Measurements from ENCODE around the gene ZNF281. TPM values are rescaled to one million over a fixed set of nuclear protein-coding genes. Genes with fewer than 3 reads are reported as not detected.

The ZNF281 gene
- total and polyA plus RNA-seq, 4 donors, result 4.9 to 18.4 (median 13.1) TPM

GRCh38 chr1:200442537-200443156, 32.8 kb upstream of the ZNF281 start:
- Histone ChIP-seq H3K9ac (ENCODE audit: low read depth in 1 of 2, low read length in 2 of 2) (no peak overlapping the region), H3K9me3 (ENCODE audit: control insufficient read depth in 4 of 4, low read length in 3 of 4) (no peaks in the 10 kb centered on the region), H3K4me1 (ENCODE audit: control insufficient read depth in 4 of 4, insufficient read depth in 4 of 4, low read length in 3 of 4) (peaks cover 0 to 10% (median 3%) of the 10 kb centered on the region in 4 donors), H3K27ac (ENCODE audit: low read depth in 1 of 2, low read length in 2 of 2) (no peak overlapping the region), H3K4me3 (ENCODE audit: low read depth in 1 of 3, low read length in 3 of 3) (no peak overlapping the region), H3K36me3 (ENCODE audit: control insufficient read depth in 4 of 4, insufficient read depth in 3 of 4, low read depth in 1 of 4, low read length in 3 of 4) (peaks cover 0 to 3% (median 0%) of the 10 kb centered on the region in 4 donors), H3K27me3 (ENCODE audit: control insufficient read depth in 4 of 4, insufficient read depth in 4 of 4, low read length in 3 of 4) (no peaks in the 10 kb centered on the region)
- DNase-seq (ENCODE audit: low spot score), result no peak
- TF ChIP-seq YY1 (IDR thresholded peaks at IDR 0.05), result peak; percentile 41
- TF ChIP-seq NR2F2 (IDR thresholded peaks at IDR 0.05), result no peak
- TF ChIP-seq HNF4A (conservative IDR thresholded peaks at IDR 0.05), result peak; percentile 55 to 58
- peak; percentile 34 to 41 for TF ChIP-seq RXRA (IDR thresholded peaks at IDR 0.05)
- 40% methylated on average over 3 of the region's 3 CpGs for WGBS

- 85% methylated on average over 2 of the region's 2 CpGs for WGBS
- peaks cover 0 to 3% (median 0%) of the 10 kb centered on the region in 4 donors for H3K36me3 ChIP-seq (ENCODE audit: control insufficient read depth in 4 of 4, insufficient read depth in 3 of 4, low read depth in 1 of 4, low read length in 3 of 4)
- no peak for DNase-seq (ENCODE audit: low spot score)
- no peak overlapping the region for H3K4me3 ChIP-seq (ENCODE audit: low read depth in 1 of 3, low read length in 3 of 3)
- H3K27me3 ChIP-seq (ENCODE audit: control insufficient read depth in 4 of 4, insufficient read depth in 4 of 4, low read length in 3 of 4), result no peaks in the 10 kb centered on the region
- H3K9ac ChIP-seq (ENCODE audit: low read depth in 1 of 2, low read length in 2 of 2), result no peak overlapping the region
- TF ChIP-seq EGR1 (IDR thresholded peaks at IDR 0.05; ENCODE audit: low read depth in 2 of 2) (no peak), SP1 (IDR thresholded peaks at IDR 0.05) (no peak), NR2F2 (IDR thresholded peaks at IDR 0.05) (no peak), CTCF (IDR thresholded peaks at IDR 0.05; ENCODE audit: low read depth, low read length, missing input control) (no peak), HNF4A (conservative IDR thresholded peaks at IDR 0.05) (no peak), RAD21 (IDR thresholded peaks at IDR 0.05) (no peak), MAX (IDR thresholded peaks at IDR 0.05) (no peak), RXRA (IDR thresholded peaks at IDR 0.05) (no peak), FOXA2 (IDR thresholded peaks at IDR 0.05) (no peak), HNF4G (IDR thresholded peaks at IDR 0.05) (no peak), JUND (IDR thresholded peaks at IDR 0.05) (no peak), GABPA (IDR thresholded peaks at IDR 0.05 in 1 of 2, conservative IDR thresholded peaks at IDR 0.05 in 1 of 2) (no peak), FOXA1 (IDR thresholded peaks at IDR 0.05) (no peak), YY1 (IDR thresholded peaks at IDR 0.05) (no peak), REST (IDR thresholded peaks at IDR 0.05) (no peak)
- no peak overlapping the region for H3K27ac ChIP-seq (ENCODE audit: low read depth in 1 of 2, low read length in 2 of 2)
- H3K9me3 ChIP-seq (ENCODE audit: control insufficient read depth in 4 of 4, low read length in 3 of 4), result no peaks in the 10 kb centered on the region
- H3K4me1 ChIP-seq (ENCODE audit: control insufficient read depth in 4 of 4, insufficient read depth in 4 of 4, low read length in 3 of 4), result peaks cover 0 to 12% (median 7%) of the 10 kb centered on the region in 4 donors
Measured at GRCh38 chr1:200442023-200442422, 32.2 kb upstream of the ZNF281 start.

Measured in liver (tissue), 9 donors.